SJCRH30 (cell line): ENCODE data around the gene SUGT1. TPM values are rescaled to one million over a fixed set of nuclear protein-coding genes. Genes with fewer than 3 reads are reported as not detected.
"Not testable (repeated sequence)": the region's sequence is repeated elsewhere in the genome, so short reads cannot be mapped to it uniquely, and the experiment has no call there.

Experiments
- DNase-seq, 2 experiments: peaks; one replicate each; pipeline ENCODE4 v3.0.0-alpha.2; 2015 to 2020
- H3K27ac ChIP-seq: fragments of 250-450 bp; sonication (Bioruptor Pico); 2 replicates; pipeline ENCODE4 v1.5.1; 2020; ENCODE audit warnings: mild to moderate bottlenecking, moderate library complexity
- H3K27me3 ChIP-seq: fragments of 250-450 bp; sonication (Bioruptor Pico); 2 replicates; pipeline ENCODE4 v1.5.1; 2020; ENCODE audit warnings: mild to moderate bottlenecking, moderate library complexity
- H3K36me3 ChIP-seq: fragments of 250-450 bp; sonication (Bioruptor Pico); 2 replicates; pipeline ENCODE4 v1.5.1; 2020; ENCODE audit warnings: mild to moderate bottlenecking, moderate library complexity
- H3K4me1 ChIP-seq: fragments of 250-450 bp; sonication (Bioruptor Pico); 2 replicates; pipeline ENCODE4 v1.5.1; 2020; ENCODE audit warnings: mild to moderate bottlenecking, moderate library complexity
- H3K4me3 ChIP-seq: fragments of 250-450 bp; sonication (Bioruptor Pico); 2 replicates; pipeline ENCODE4 v1.5.1; 2020; ENCODE audit warnings: mild to moderate bottlenecking, moderate library complexity
- H3K9me3 ChIP-seq: fragments of 250-450 bp; sonication (Bioruptor Pico); replicated peaks from 2 replicates; pipeline ENCODE4 v1.5.1; 2020; ENCODE audit warnings: mild to moderate bottlenecking, moderate library complexity
- total RNA-seq: library from RNA; depleted of rRNA; stranded (reverse); fragments of >200 nt; shearing (Covaris generic); gene quantifications from 2 replicates; pipeline ENCODE4 v1.2.3, GENCODE V29; 2014

Gene SUGT1
- total RNA-seq, 1 experiment from 2014 or later: 76.2 TPM

GRCh38 chr13:52703482-52703881 is 50.8 kb downstream of the SUGT1 start:
- peak in 1 of 2 experiments; percentile 20 for DNase-seq
- Histone ChIP-seq H3K27ac (no peak overlapping the region), H3K36me3 (no peaks in the 10 kb centered on the region), H3K9me3 (no peaks in the 10 kb centered on the region), H3K4me1 (peaks cover 4% of the 10 kb centered on the region), H3K27me3 (no peaks in the 10 kb centered on the region), H3K4me3 (no peak overlapping the region)

GRCh38 chr13:52706081-52706480 is 53.4 kb downstream of the SUGT1 start:
- Histone ChIP-seq H3K9me3 (no peaks in the 10 kb centered on the region), H3K36me3 (no peaks in the 10 kb centered on the region), H3K4me3 (no peak overlapping the region), H3K4me1 (peaks cover 10% of the 10 kb centered on the region), H3K27me3 (no peaks in the 10 kb centered on the region), H3K27ac (no peak overlapping the region)
- no peak for DNase-seq

- Histone ChIP-seq H3K4me1 (peaks cover 22% of the 10 kb centered on the region), H3K27ac (no peak overlapping the region), H3K9me3 (no peaks in the 10 kb centered on the region), H3K27me3 (no peaks in the 10 kb centered on the region), H3K36me3 (no peaks in the 10 kb centered on the region), H3K4me3 (no peak overlapping the region)
- peak in 1 of 2 experiments; percentile 44 for DNase-seq
These were observed 54.7 kb downstream of the SUGT1 start for GRCh38 chr13:52707375-52707774.

- H3K27ac ChIP-seq, H3K36me3 ChIP-seq, H3K4me3 ChIP-seq, H3K27me3 ChIP-seq, H3K9me3 ChIP-seq, DNase-seq: not testable (repeated sequence)
- peaks cover 25% of the 10 kb centered on the region for H3K4me1 ChIP-seq
These were observed 55.6 kb downstream of the SUGT1 start for GRCh38 chr13:52708266-52708665.

- no peaks in the 10 kb centered on the region for H3K27me3 ChIP-seq
- H3K4me3 ChIP-seq: no peak overlapping the region
- no peaks in the 10 kb centered on the region for H3K36me3 ChIP-seq
- H3K4me1 ChIP-seq: peaks cover 21% of the 10 kb centered on the region
- peak; percentile 76 to 82 for DNase-seq
- H3K27ac ChIP-seq: peak overlapping the region; percentile 2; the same call in 1 of the 2 replicates
- no peaks in the 10 kb centered on the region; the same call in 1 of the 2 replicates for H3K9me3 ChIP-seq
These were observed 58.6 kb downstream of the SUGT1 start for GRCh38 chr13:52711286-52711685.

GRCh38 chr13:52712385-52712784 is 59.7 kb downstream of the SUGT1 start:
- H3K27ac ChIP-seq: no peak overlapping the region

GRCh38 chr13:52713894-52714293 is 61.3 kb downstream of the SUGT1 start:
- H3K4me3 ChIP-seq: no peak overlapping the region
- H3K27me3 ChIP-seq: no peaks in the 10 kb centered on the region
- H3K9me3 ChIP-seq: no peaks in the 10 kb centered on the region; the same call in 1 of the 2 replicates
- peaks cover 21% of the 10 kb centered on the region for H3K4me1 ChIP-seq
- no peak for DNase-seq
- no peaks in the 10 kb centered on the region for H3K36me3 ChIP-seq
- no peak overlapping the region for H3K27ac ChIP-seq

More at GRCh38 chr13:52712385-52712784, 59.7 kb downstream of the SUGT1 start:
- DNase-seq: no peak
- no peaks in the 10 kb centered on the region for H3K36me3 ChIP-seq
- peaks cover 21% of the 10 kb centered on the region for H3K4me1 ChIP-seq
- H3K4me3 ChIP-seq: no peak overlapping the region
- no peaks in the 10 kb centered on the region; the same call in 1 of the 2 replicates for H3K9me3 ChIP-seq
- H3K27me3 ChIP-seq: no peaks in the 10 kb centered on the region

GRCh38 chr13:52720904-52721303 is 68.3 kb downstream of the SUGT1 start:
- not testable (repeated sequence) for H3K4me3 ChIP-seq

GRCh38 chr13:52721356-52721755 is 68.7 kb downstream of the SUGT1 start:
- H3K9me3 ChIP-seq, H3K27ac ChIP-seq, DNase-seq, H3K4me3 ChIP-seq, H3K27me3 ChIP-seq, H3K36me3 ChIP-seq: not testable (repeated sequence)
- H3K4me1 ChIP-seq: peaks cover 17% of the 10 kb centered on the region

More at GRCh38 chr13:52720904-52721303, 68.3 kb downstream of the SUGT1 start:
- H3K4me1 ChIP-seq: peaks cover 17% of the 10 kb centered on the region
- not testable (repeated sequence) for H3K36me3 ChIP-seq, DNase-seq, H3K9me3 ChIP-seq, H3K27ac ChIP-seq, H3K27me3 ChIP-seq

GRCh38 chr13:52723181-52723580 is 70.5 kb downstream of the SUGT1 start:
- peak; percentile 63 to 70 for DNase-seq
- H3K4me3 ChIP-seq: no peak overlapping the region
- no peaks in the 10 kb centered on the region for H3K27me3 ChIP-seq
- peaks cover 4% of the 10 kb centered on the region; the same call in 1 of the 2 replicates for H3K9me3 ChIP-seq
- no peaks in the 10 kb centered on the region for H3K36me3 ChIP-seq
- H3K27ac ChIP-seq: peak overlapping the region; percentile 44
- peaks cover 17% of the 10 kb centered on the region for H3K4me1 ChIP-seq

GRCh38 chr13:52725302-52725701 is 72.7 kb downstream of the SUGT1 start:
- H3K4me1 ChIP-seq: peaks cover 21% of the 10 kb centered on the region
- H3K9me3 ChIP-seq: no peaks in the 10 kb centered on the region
- H3K27ac ChIP-seq: no peak overlapping the region
- H3K4me3 ChIP-seq: no peak overlapping the region
- no peak for DNase-seq
- no peaks in the 10 kb centered on the region for H3K36me3 ChIP-seq
- H3K27me3 ChIP-seq: no peaks in the 10 kb centered on the region

- Histone ChIP-seq H3K4me1 (peaks cover 21% of the 10 kb centered on the region), H3K4me3 (no peak overlapping the region), H3K36me3 (no peaks in the 10 kb centered on the region), H3K27ac (no peak overlapping the region), H3K27me3 (no peaks in the 10 kb centered on the region), H3K9me3 (no peaks in the 10 kb centered on the region)
- no peak for DNase-seq
These were observed 73.6 kb downstream of the SUGT1 start for GRCh38 chr13:52726258-52726657.

- DNase-seq: no peak
- Histone ChIP-seq H3K4me1 (peaks cover 3% of the 10 kb centered on the region; the same call in 1 of the 2 replicates), H3K4me3 (no peak overlapping the region), H3K36me3 (no peaks in the 10 kb centered on the region), H3K27me3 (no peaks in the 10 kb centered on the region), H3K27ac (no peak overlapping the region), H3K9me3 (no peaks in the 10 kb centered on the region)
These were observed 81.5 kb downstream of the SUGT1 start for GRCh38 chr13:52734075-52734623.

GRCh38 chr13:52736891-52737290 is 84.3 kb downstream of the SUGT1 start:
- Histone ChIP-seq H3K4me3 (no peak overlapping the region), H3K27me3 (no peaks in the 10 kb centered on the region), H3K4me1 (peaks cover 3% of the 10 kb centered on the region; the same call in 1 of the 2 replicates), H3K9me3 (no peaks in the 10 kb centered on the region), H3K36me3 (no peaks in the 10 kb centered on the region), H3K27ac (no peak overlapping the region)
- no peak for DNase-seq

GRCh38 chr13:52737451-52737850 is 84.8 kb downstream of the SUGT1 start:
- Histone ChIP-seq H3K27me3 (no peaks in the 10 kb centered on the region), H3K4me3 (no peak overlapping the region), H3K4me1 (peaks cover 3% of the 10 kb centered on the region; the same call in 1 of the 2 replicates), H3K36me3 (no peaks in the 10 kb centered on the region), H3K9me3 (no peaks in the 10 kb centered on the region), H3K27ac (peak overlapping the region; percentile 27; the same call in 1 of the 2 replicates)
- DNase-seq: no peak

GRCh38 chr13:52737965-52738364 is 85.3 kb downstream of the SUGT1 start:
- no peaks in the 10 kb centered on the region for H3K27me3 ChIP-seq

More at GRCh38 chr13:52737965-52738364, 85.3 kb downstream of the SUGT1 start:
- H3K4me1 ChIP-seq: peaks cover 3% of the 10 kb centered on the region; the same call in 1 of the 2 replicates
- DNase-seq: peak in 1 of 2 experiments; percentile 46
- H3K4me3 ChIP-seq: no peak overlapping the region
- no peaks in the 10 kb centered on the region for H3K9me3 ChIP-seq
- H3K27ac ChIP-seq: peak overlapping the region; percentile 27; the same call in 1 of the 2 replicates
- no peaks in the 10 kb centered on the region for H3K36me3 ChIP-seq
